HuH-7.5 (cell line): ENCODE measurements around the gene ABL2.

Experiments
- DNase-seq: peaks from one replicate; pipeline ENCODE4 v3.0.0; 2011; ENCODE audit warnings: low spot score

Gene ABL2

GRCh38 chr1:179092896-179093461 is 136.5 kb downstream of the ABL2 start:
- DNase-seq: no peak

DNA sequence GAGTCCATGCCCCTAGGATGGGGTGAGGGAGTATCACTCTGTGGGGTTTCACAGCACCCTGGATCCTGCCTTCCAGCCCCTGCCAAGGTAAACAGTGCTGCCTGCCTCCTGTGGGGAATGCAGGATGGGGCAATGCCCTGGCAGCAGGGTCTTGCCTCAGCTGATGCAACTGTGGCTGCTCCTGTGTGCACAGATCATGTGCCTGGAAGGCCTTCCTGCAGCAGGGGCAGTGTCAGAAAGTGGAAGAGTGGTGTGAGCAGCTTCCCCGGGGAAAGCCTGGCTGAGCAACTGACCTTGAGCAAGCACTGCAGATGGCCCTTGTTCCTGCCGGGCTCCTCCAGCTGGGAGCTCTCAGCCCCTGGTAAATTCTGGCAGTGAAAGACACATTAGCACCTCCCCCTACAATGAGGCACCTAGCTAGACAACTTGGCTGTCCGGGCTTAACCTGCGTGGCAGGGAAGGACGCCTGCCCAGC is 137.7 kb downstream of the ABL2 start:
- no peak for DNase-seq

DNA sequence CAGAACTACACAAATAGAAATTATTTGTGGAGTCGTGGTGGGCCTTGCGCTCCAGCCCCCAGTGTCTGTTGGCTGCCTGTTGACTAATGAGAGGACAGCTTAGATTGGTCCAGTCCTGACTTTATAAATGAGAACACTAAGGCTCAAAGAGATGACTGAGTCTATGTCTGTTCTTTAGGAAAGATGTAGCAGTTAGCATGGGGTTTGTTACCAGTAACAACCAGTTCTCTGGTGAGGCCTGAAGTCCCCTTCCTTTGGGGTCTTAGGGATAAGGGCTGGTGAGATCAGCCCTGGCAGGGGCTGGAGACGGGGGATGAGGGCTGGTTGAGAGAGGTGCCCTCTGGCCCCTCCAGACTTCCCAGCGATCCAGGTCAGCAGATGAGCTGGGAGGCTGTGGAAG is 138.6 kb downstream of the ABL2 start:
- no peak for DNase-seq

GRCh38 chr1:179090522-179090921 is 139.0 kb downstream of the ABL2 start:
- DNase-seq: no peak

- no peak for DNase-seq
These were observed 139.5 kb downstream of the ABL2 start for GRCh38 chr1:179089827-179090482.

GRCh38 chr1:179087665-179088064 is 141.8 kb downstream of the ABL2 start:
- DNase-seq: no peak

- no peak for DNase-seq
These were observed 145.9 kb downstream of the ABL2 start for GRCh38 chr1:179083533-179083932.

GRCh38 chr1:179082999-179083335 is 146.5 kb downstream of the ABL2 start:
- no peak for DNase-seq

- peak; percentile 64 for DNase-seq
These were observed 147.0 kb downstream of the ABL2 start for GRCh38 chr1:179082333-179082998.

GRCh38 chr1:179081687-179082332 is 147.7 kb downstream of the ABL2 start, which contains the start of gene TOR3A:
TSS of gene TOR3A (plus strand) at chr1:179082070. CDS start at chr1:179082129, 59 bp downstream.
- peak; percentile 90 for DNase-seq

GRCh38 chr1:179080866-179081686 is 148.4 kb downstream of the ABL2 start:
- DNase-seq: no peak

GRCh38 chr1:179079113-179079761 is 150.2 kb downstream of the ABL2 start:
- DNase-seq: peak; percentile 51

DNA sequence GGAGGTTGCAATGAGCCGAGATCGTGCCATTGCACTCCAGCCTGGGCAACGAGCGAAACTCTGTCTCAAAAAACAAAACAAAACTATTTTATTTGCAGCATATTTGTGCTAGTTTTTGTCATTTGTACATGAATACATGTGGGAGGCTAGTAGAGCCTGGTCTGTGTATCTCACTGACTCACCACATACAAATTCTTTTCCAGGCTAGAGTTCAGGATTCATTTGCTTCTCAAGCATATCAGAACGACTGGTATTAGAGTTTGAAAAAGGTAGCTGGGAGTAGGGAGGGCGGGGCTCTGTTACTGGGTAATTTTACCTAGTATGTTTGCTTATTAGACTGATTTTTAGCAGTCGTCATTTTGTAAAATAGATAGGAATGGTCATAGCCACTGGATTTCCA is 152.1 kb downstream of the ABL2 start:
- DNase-seq: no peak

DNA sequence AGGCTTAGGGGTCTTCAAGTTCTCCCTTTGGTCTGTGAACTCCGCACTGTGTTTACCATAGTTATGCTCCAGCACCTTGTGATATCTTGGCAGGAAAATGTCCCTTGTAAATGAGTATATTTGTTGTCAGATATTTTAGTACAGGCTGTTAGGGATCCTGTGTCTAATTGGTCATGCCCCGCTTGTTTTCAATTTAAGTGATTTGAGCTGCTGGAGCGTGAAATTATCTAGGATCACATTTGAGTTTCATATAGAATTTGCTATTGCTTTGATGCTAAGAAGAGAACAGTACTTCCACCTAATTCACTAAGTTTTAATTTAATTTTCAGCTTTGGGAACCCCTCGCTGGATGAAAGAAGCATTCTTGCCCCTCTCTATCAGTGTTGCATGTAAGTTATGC is 163.0 kb downstream of the ABL2 start:
- no peak for DNase-seq

GRCh38 chr1:179061360-179062282 is 167.9 kb downstream of the ABL2 start:
- no peak for DNase-seq

DNA sequence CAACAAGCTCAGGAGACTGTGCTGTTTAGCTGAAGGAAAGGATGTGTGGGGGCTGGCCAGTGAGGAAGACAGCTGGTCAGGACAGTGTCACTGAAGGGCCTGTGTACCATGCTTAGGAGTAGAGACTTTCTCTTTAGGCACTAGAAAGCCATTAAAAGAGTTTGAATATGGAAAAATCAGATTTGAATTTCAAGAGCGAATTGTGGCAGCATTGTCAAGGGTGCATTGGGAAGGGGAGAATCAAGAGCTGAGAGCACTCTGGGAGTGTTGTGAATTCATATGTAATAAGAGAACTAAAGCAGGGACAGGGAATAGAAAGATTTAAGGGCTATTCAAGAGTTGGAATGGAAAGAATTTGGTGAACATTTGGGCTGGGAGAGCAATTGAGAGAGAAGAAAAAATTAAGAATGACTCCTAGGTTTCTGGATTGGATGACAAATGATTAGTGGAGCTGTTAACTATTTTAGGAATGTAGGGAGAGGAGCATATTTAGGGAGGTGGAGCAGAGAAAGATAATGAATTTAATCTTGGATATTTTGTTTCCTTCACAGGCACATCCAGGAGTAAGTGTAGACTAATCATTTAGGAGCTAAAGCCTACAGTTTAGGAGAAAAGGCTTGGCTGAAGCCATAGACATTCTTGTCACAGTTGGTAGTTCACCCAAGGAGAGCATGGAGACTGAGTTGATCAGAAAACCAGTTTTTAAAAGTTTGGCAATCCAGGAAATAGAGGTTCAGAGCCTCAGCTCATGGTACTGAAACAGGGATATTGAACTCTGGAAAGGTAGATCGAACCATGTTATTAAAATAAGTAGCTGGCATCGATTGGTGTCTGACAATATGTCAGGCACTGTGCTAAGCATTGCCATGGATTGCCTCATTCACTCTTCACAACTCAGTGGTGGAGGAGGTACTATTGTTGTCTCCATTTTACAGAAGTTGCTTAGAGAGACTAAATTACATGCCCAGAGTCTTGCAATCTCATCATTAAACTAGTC is 170.7 kb downstream of the ABL2 start:
- no peak for DNase-seq

GRCh38 chr1:179055937-179056336 is 173.5 kb downstream of the ABL2 start:
- DNase-seq: no peak

DNA sequence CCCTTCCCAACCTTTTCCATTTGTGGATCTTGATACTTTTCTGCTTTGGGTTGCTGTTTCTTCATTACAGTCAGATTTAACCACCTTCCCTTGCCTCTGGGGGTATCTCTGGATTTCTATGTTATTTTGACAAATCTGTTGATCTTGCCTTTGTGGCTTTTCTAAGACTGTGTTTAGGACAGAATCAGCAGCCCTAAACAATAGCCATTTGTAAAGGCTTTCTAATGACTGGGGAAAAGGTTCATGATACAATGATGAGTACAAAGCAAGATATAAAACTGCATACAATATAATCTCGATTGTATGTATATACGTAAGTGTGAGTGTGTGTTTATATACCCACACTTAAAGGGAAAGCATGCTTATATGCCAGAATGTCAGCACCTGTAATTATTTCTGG is 176.0 kb downstream of the ABL2 start:
- no peak for DNase-seq

DNA sequence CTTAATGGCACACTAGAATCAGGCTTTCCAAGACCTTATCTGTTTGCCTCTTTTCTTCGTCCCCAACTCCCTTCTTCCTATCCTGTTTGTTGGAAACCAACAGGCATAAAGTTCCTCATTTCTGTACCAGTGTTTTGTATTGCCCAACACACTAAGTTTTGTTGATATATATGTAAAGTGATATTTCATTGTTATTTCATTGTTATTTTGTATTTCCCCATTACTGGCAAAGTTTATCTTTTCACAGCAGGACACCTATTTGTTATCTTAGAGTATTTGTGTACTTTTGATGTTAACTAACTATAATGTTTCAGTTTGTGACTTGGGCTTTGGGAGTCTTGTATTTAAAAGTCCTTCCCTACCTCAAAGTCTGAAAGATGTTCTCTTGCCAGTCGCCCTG is 176.7 kb downstream of the ABL2 start:
- no peak for DNase-seq
